ENCODE measurements around the gene FSIP2.

DNA sequence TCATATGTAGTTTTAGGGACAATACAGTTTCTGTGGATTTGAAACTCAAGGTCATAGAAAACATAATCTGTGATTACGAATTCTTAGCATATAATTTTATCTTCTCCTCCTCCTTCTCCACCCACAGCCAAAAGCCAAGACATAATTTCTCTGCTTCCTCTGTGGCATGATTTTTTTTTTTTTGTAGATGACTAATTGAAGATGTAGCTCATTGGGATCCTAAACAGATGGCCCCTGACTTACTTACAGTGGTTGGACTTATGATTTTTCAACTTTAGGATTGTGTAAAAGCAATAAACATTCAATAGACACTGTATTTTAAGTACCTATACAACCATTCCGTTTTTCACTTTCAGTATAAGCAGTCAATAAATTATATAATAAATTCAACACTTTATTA is 42.3 kb downstream of the FSIP2 start:
- TF ChIP-seq CBX5 (IDR thresholded peaks at IDR 0.05; ENCODE audit: low read depth, low read length) (no peak), FOSL1 (IDR thresholded peaks at IDR 0.05; ENCODE audit: insufficient read depth, low read depth, low read length) (no peak), JUND (IDR thresholded peaks at IDR 0.05; ENCODE audit: low read length) (no peak)

Measured in H1 (cell line).